Activated CD4-positive, alpha-beta T cell treated with anti-CD3 and anti-CD28 coated beads, Interleukin-2, amount 50 U/mL, for 48 hours (primary cell): ENCODE data around the gene ZNF629.
"Not testable (repeated sequence)": the region's sequence is repeated elsewhere in the genome, so short reads cannot be mapped to it uniquely, and the experiment has no call there.

Experiments
- DNase-seq, 2 experiments: peaks; one replicate each; pipeline ENCODE4 v3.0.0-alpha.2; 2020

ZNF629 gene

GRCh38 chr16:30786936-30787612 lies at the start of gene ZNF629:
TSS of gene ZNF629 (minus strand) at chr16:30787205. CDS start at chr16:30784482, 2,723 bp downstream.
- DNase-seq = peak; percentile 27 to 43

- no peak for DNase-seq
Observed at GRCh38 chr16:30834130-30834740, 47.2 kb upstream of the ZNF629 start.

GRCh38 chr16:30830072-30830417 lies 43.0 kb upstream of the ZNF629 start:
- no peak for DNase-seq

- DNase-seq = no peak
Observed at GRCh38 chr16:30829130-30830071, 42.4 kb upstream of the ZNF629 start.

GRCh38 chr16:30821891-30822290 lies 34.9 kb upstream of the ZNF629 start:
- DNase-seq = no peak

GRCh38 chr16:30821441-30821840 lies 34.4 kb upstream of the ZNF629 start:
- not testable (repeated sequence) for DNase-seq

- DNase-seq = no peak
Observed at GRCh38 chr16:30820952-30821421, 34.0 kb upstream of the ZNF629 start.

GRCh38 chr16:30816769-30817168 lies 29.8 kb upstream of the ZNF629 start:
- no peak for DNase-seq

GRCh38 chr16:30813821-30814189 lies 26.8 kb upstream of the ZNF629 start:
- no peak for DNase-seq

GRCh38 chr16:30809675-30810074 lies 22.7 kb upstream of the ZNF629 start:
- not testable (repeated sequence) for DNase-seq

- not testable (repeated sequence) for DNase-seq
Observed at GRCh38 chr16:30808890-30809426, 22.0 kb upstream of the ZNF629 start.

GRCh38 chr16:30808146-30808545 lies 21.1 kb upstream of the ZNF629 start:
- DNase-seq = no peak

- peak; percentile 50 to 60 for DNase-seq
Observed at GRCh38 chr16:30805370-30806169, 18.6 kb upstream of the ZNF629 start.

- DNase-seq = no peak
Observed at GRCh38 chr16:30805056-30805369, 18.0 kb upstream of the ZNF629 start.

GRCh38 chr16:30802936-30803335 lies 15.9 kb upstream of the ZNF629 start:
- no peak for DNase-seq

- no peak for DNase-seq
Observed at GRCh38 chr16:30797670-30798309, 10.8 kb upstream of the ZNF629 start.

GRCh38 chr16:30794634-30795033 lies 7.6 kb upstream of the ZNF629 start:
- no peak for DNase-seq

- no peak for DNase-seq
Observed at GRCh38 chr16:30793508-30794069, 6.6 kb upstream of the ZNF629 start.

- DNase-seq = no peak
Observed at GRCh38 chr16:30787613-30788378, 791 bp upstream of the ZNF629 start.

- DNase-seq = peak; percentile 26 to 31
Observed at GRCh38 chr16:30786115-30786935, 680 bp downstream of the ZNF629 start.
